PC-9 (cell line): ENCODE data around the gene NOXA1. TPM values are rescaled to one million over a fixed set of nuclear protein-coding genes. Genes with fewer than 3 reads are reported as not detected.

Experiments
- BruUV-seq: library from RNA; stranded (reverse); fragments of 400-500 nt; replicated peaks from 2 replicates; lab custom pipeline; 2021; lab: Mats Ljungman, UMichigan
- CTCF ChIA-PET: fragments of 300-600 bp; sonication (Branson Sonifier 250); formaldehyde crosslinking; loops from one replicate; lab custom pipeline; 2022; ENCODE audit warnings: antibody characterized with exemption; lab: Charles Lee
- POLR2A ChIA-PET: fragments of 300-600 bp; sonication (Branson Sonifier 250); formaldehyde crosslinking; loops from one replicate; lab custom pipeline; 2022; ENCODE audit warnings: antibody characterized with exemption; ENCODE audit not compliant: unreplicated experiment; lab: Charles Lee
- DNase-seq, 2 experiments: peaks; one replicate each; pipeline versions ENCODE4 v3.0.0 to v3.0.0-alpha.2; 2015 to 2022; ENCODE audit warnings: mixed read lengths in 1 of 2
- H2AFZ ChIP-seq: fragments of 200-600 bp; sonication (generic); 2 replicates; pipeline ENCODE4 v1.8.1; 2017; ENCODE audit warnings: antibody characterized with exemption
- H3F3A ChIP-seq: fragments of 200-600 bp; sonication (generic); 2 replicates; pipeline ENCODE4 v1.8.1; 2017; ENCODE audit warnings: antibody characterized with exemption, mild to moderate bottlenecking, low read depth; ENCODE audit not compliant: insufficient read depth
- H3K27ac ChIP-seq: fragments of 200-600 bp; sonication (generic); 2 replicates; pipeline ENCODE4 v1.6.1; 2016; ENCODE audit warnings: mixed run types
- H3K27me3 ChIP-seq: fragments of 200-600 bp; sonication (generic); 2 replicates; pipeline ENCODE4 v1.6.1; 2016; ENCODE audit warnings: low read depth, mixed run types; ENCODE audit not compliant: insufficient read depth
- H3K36me3 ChIP-seq: fragments of 200-600 bp; sonication (generic); 2 replicates; pipeline ENCODE4 v1.6.1; 2016; ENCODE audit warnings: low read depth, mixed run types
- H3K4me1 ChIP-seq: fragments of 200-600 bp; sonication (generic); replicated peaks from 2 replicates; pipeline ENCODE4 v1.6.1; 2016; ENCODE audit warnings: mixed run types; ENCODE audit not compliant: insufficient read depth
- H3K4me2 ChIP-seq: fragments of 200-600 bp; sonication (generic); 2 replicates; pipeline ENCODE4 v1.6.1; 2017; ENCODE audit warnings: mixed run types
- H3K4me3 ChIP-seq: fragments of 200-600 bp; sonication (generic); 2 replicates; pipeline ENCODE4 v1.6.1; 2016; ENCODE audit warnings: mixed run types
- H3K79me2 ChIP-seq: fragments of 200-600 bp; sonication (generic); 2 replicates; pipeline ENCODE4 v1.6.1; 2017; ENCODE audit warnings: low read depth, mixed run types
- H3K9me2 ChIP-seq: fragments of 200-600 bp; sonication (generic); 2 replicates; pipeline ENCODE4 v1.8.1; 2017; ENCODE audit warnings: mild to moderate bottlenecking; ENCODE audit not compliant: insufficient read depth
- H3K9me3 ChIP-seq: fragments of 200-600 bp; sonication (generic); 2 replicates; pipeline ENCODE4 v1.8.1; 2016; ENCODE audit warnings: low read depth; ENCODE audit not compliant: insufficient read depth
- H4K20me1 ChIP-seq: fragments of 200-600 bp; sonication (generic); 2 replicates; pipeline ENCODE4 v1.8.1; 2017; ENCODE audit not compliant: insufficient read depth
- EZH2 ChIP-seq: fragments of 200-600 bp; sonication (generic); IDR thresholded peaks from 2 replicates; pipeline ENCODE4 v1.8.0; 2017; ENCODE audit warnings: antibody characterized with exemption, low read depth
- intact Hi-C: fragments of 100-400 bp; cut with micrococcal nuclease; formaldehyde crosslinking; loops from one replicate; pipeline ENCODE4 v1.10.0; 2022; ENCODE audit not compliant: unreplicated experiment
- total RNA-seq: library from RNA; stranded (reverse); gene quantifications from 2 replicates; pipeline ENCODE4 v1.2.3, GENCODE V29; 2021
- TF ChIP-seq, protein P1 (sequence below): fragments of 200-600 bp; sonication (generic); conservative IDR thresholded peaks from 2 replicates; pipeline ENCODE4 v1.6.1; 2017; ENCODE audit warnings: mixed run types, antibody characterized with exemption, mild to moderate bottlenecking, moderate library complexity

Gene NOXA1
- total RNA-seq, 1 experiment from 2014 or later = 10.5 TPM

DNA sequence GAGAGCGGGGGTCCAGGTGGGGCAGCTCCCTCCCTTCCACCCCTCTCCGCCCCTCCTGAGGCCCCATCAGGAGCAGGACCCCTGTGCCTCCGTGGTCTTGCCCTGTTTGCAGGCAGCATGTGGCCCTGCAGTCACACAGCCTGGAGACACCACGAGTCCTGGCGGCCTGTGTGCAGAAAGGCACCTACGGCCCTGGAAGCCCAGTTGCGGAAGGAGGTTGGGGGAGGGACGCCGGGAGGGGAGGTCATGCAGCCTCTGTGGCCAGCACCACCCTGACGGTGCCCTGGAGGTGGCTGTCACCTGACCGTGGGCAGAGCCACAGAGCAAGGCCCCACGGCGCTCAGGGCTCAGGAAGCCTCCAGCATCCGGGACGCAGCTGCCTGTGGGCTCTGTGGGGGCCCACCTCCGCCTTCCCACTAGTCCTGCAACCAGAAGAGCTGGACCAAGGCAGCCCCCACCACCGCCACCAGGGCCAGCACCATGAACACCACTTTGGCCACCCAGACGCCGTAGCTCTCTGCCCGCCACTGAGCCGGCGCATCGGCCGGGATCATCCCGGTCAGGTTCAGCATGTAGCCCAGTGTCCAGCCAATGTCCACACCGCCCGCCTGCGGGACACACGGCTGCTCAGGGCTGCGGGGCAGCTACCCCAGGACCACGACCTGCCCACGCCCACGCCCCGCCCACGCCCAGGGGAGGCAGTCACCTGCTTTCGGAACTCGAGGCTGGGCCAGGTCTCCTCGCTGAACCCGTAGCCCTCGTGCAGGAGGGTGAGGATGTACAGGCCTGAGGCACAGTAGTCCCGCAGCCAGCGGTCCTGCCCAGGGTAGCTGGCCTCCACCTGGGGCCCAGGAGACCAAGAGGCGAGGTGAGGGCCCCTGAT, 11.5 kb downstream of the NOXA1 start:
- ChIA-PET POLR2A (interaction anchor here (0.7 kb wide), 1 partner anchor 12 kb away, joined by 3 read pairs; no protein-coding TSS in a partner anchor), CTCF (no interaction called here)
- intact Hi-C loops = loop anchor here (10.0 kb wide), 1 partner anchor 180 kb away; the partner anchor contains the start of gene EHMT1
- H3K4me1 ChIP-seq = peaks cover 17% of the 10 kb centered on the region
- no peaks in the 10 kb centered on the region for H3K36me3 ChIP-seq
- H3K4me2 ChIP-seq = no peak overlapping the region
- no peak for DNase-seq
- no peak overlapping the region for H3K4me3 ChIP-seq
- H3K9me3 ChIP-seq = no peaks in the 10 kb centered on the region
- TF ChIP-seq, protein P1, sequence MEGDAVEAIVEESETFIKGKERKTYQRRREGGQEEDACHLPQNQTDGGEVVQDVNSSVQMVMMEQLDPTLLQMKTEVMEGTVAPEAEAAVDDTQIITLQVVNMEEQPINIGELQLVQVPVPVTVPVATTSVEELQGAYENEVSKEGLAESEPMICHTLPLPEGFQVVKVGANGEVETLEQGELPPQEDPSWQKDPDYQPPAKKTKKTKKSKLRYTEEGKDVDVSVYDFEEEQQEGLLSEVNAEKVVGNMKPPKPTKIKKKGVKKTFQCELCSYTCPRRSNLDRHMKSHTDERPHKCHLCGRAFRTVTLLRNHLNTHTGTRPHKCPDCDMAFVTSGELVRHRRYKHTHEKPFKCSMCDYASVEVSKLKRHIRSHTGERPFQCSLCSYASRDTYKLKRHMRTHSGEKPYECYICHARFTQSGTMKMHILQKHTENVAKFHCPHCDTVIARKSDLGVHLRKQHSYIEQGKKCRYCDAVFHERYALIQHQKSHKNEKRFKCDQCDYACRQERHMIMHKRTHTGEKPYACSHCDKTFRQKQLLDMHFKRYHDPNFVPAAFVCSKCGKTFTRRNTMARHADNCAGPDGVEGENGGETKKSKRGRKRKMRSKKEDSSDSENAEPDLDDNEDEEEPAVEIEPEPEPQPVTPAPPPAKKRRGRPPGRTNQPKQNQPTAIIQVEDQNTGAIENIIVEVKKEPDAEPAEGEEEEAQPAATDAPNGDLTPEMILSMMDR = no peak
- TF ChIP-seq EZH2 = no peak
- H2AFZ ChIP-seq = no peak overlapping the region
- H3K27me3 ChIP-seq = no peaks in the 10 kb centered on the region
- no peaks in the 10 kb centered on the region for H3K79me2 ChIP-seq
- BruUV-seq = no TSS peak
- no peaks in the 10 kb centered on the region for H3K9me2 ChIP-seq
- peaks cover 11% of the 10 kb centered on the region; the same call in 1 of the 2 replicates for H3F3A ChIP-seq
- no peak overlapping the region for H3K27ac ChIP-seq
- H4K20me1 ChIP-seq = no peaks in the 10 kb centered on the region

DNA sequence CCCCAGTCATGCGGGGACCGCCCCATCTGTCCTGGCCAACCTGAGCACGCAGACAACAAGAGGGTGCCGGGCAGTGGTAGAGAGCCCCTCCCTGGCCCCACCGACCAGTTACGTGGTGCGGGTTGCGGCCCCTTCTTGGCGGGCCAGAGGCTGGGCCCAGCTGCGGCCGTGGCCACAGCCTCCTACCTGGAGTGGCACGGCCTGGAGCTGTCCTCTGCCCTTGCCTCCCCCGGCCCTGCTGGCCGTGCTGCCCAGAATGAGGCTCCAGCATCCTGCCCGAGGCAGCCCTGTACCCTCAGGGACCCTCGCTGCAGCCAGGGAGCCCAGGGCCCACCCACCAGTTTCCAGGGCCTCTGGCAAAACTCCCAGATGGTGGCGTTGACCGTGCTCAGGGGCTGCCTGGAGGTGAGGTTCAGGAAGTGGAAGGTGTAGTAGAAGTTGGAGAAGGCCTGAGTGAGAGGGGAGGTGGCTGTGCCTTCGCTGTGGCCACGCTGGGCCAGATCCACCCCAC, 12.2 kb downstream of the NOXA1 start:
- ChIA-PET CTCF (no interaction called here), POLR2A (interaction anchor here (0.7 kb wide), 1 partner anchor 11 kb away, joined by 3 read pairs; no protein-coding TSS in a partner anchor)
- H3F3A ChIP-seq = peaks cover 11% of the 10 kb centered on the region; the same call in 1 of the 2 replicates
- no peaks in the 10 kb centered on the region for H3K36me3 ChIP-seq
- H3K27ac ChIP-seq = no peak overlapping the region
- intact Hi-C loops = loop anchor here (10.0 kb wide), 1 partner anchor 179 kb away; the partner anchor contains the start of gene EHMT1
- H2AFZ ChIP-seq = no peak overlapping the region
- H3K9me2 ChIP-seq = no peaks in the 10 kb centered on the region
- no peaks in the 10 kb centered on the region for H3K27me3 ChIP-seq
- H3K9me3 ChIP-seq = no peaks in the 10 kb centered on the region
- TF ChIP-seq EZH2 = no peak
- TF ChIP-seq, protein P1 = no peak
- H3K4me2 ChIP-seq = peak overlapping the region; percentile 49
- BruUV-seq = TSS peak; percentile 63
- no peaks in the 10 kb centered on the region for H4K20me1 ChIP-seq
- peaks cover 17% of the 10 kb centered on the region for H3K4me1 ChIP-seq
- no peaks in the 10 kb centered on the region for H3K79me2 ChIP-seq
- no peak for DNase-seq
- no peak overlapping the region for H3K4me3 ChIP-seq

DNA sequence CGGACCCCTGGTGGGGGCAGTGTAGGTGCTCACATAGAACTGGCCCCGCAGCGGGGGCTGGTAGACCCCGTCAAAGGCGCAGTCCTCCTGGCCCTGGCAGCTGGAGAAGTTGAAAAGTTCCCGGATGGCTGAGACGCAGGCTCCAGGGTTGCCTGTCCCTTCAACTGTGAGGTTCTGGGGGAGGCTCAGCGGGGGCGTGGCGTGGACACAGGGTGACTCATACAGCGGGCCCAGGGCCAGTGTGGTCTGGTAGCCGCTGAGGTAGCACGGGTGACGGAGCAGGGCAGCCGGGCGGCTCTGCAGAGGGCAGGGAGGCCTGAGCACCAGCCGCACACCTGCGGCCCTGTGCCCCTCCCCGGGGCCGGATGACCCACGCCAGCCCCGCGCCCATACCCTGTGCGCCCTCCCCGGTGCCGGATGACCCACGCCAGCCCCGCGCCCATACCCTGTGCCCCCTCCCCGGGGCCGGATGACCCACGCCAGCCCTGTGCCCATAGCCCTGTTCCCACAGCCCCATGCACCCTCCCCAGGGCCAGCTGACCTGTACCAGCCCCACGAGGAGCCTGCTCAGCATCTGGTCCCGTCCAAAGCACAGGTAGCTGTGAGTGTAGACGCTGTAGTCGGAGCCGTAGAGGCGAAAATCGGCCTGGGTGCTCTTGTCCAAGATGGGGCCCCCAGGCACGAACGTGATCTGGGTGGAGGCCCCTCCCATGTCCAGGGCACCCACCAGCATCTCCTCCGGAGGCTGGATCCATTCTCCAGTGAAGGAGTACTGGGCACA, 13.0 kb downstream of the NOXA1 start:
- peaks cover 17% of the 10 kb centered on the region for H3K4me1 ChIP-seq
- no peak overlapping the region for H3K4me3 ChIP-seq
- no peaks in the 10 kb centered on the region for H3K9me3 ChIP-seq
- peaks cover 11% of the 10 kb centered on the region; the same call in 1 of the 2 replicates for H3F3A ChIP-seq
- H3K4me2 ChIP-seq = peak overlapping the region; percentile 49
- H3K9me2 ChIP-seq = no peaks in the 10 kb centered on the region
- no TSS peak for BruUV-seq
- ChIA-PET CTCF (interaction anchor here (1.0 kb wide), 1 partner anchor 13 kb away, joined by 7 read pairs; the partner anchor contains the start of genes EXD3 and NOXA1), POLR2A (interaction anchor here (0.5 kb wide), 1 partner anchor 390 kb away, joined by 5 read pairs; no protein-coding TSS in a partner anchor)
- no peak overlapping the region for H3K27ac ChIP-seq
- H4K20me1 ChIP-seq = no peaks in the 10 kb centered on the region
- H2AFZ ChIP-seq = no peak overlapping the region
- H3K27me3 ChIP-seq = no peaks in the 10 kb centered on the region
- intact Hi-C loops = loop anchor here (10.0 kb wide), 1 partner anchor 179 kb away; the partner anchor contains the start of gene EHMT1
- H3K79me2 ChIP-seq = no peaks in the 10 kb centered on the region
- TF ChIP-seq EZH2 = no peak
- TF ChIP-seq, protein P1 = no peak
- peak; percentile 86 to 97 for DNase-seq
- H3K36me3 ChIP-seq = no peaks in the 10 kb centered on the region
